ENCODE results near the gene PTPN1. TPM values are rescaled to one million over a fixed set of nuclear protein-coding genes. Genes with fewer than 3 reads are reported as not detected.
A peak's percentile ranks its signal among the peaks of the same experiment; 100 is the strongest.

The PTPN1 gene
- total RNA-seq, 3 donors from 2014 or later (not counting 1 experiment from before 2014, with no cell fraction given): 52.9 to 64.5 (median 58.3) TPM

- Mint-ChIP-seq H3K4me1 (peaks cover 0 to 11% of the 10 kb centered on the region in 2 donors), H3K36me3 (no peaks in the 10 kb centered on the region), H3K27me3 (ENCODE audit: low read depth in 2 of 2) (no peaks in the 10 kb centered on the region), H3K9me3 (no peaks in the 10 kb centered on the region), H3K27ac (no peak overlapping the region), H3K4me3 (no peak overlapping the region)
- Histone ChIP-seq H3K9me3 (ENCODE audit: control insufficient read depth, insufficient read depth, low read length) (no peaks in the 10 kb centered on the region), H3K4me3 (ENCODE audit: low read length) (no peak overlapping the region), H3K36me3 (ENCODE audit: control insufficient read depth, insufficient read depth, low read length) (peaks cover 39% of the 10 kb centered on the region), H3K27ac (ENCODE audit: low read length) (no peak overlapping the region), H3K27me3 (ENCODE audit: control insufficient read depth, insufficient read depth, low read length) (no peaks in the 10 kb centered on the region), H3K4me1 (ENCODE audit: control insufficient read depth, insufficient read depth, low read length) (no peaks in the 10 kb centered on the region)
- peak in 1 of 3 donors; percentile 16 for ATAC-seq
- no peak for DNase-seq
- no peak for TF ChIP-seq CTCF (IDR thresholded peaks at IDR 0.05)
- intact Hi-C loops (cut with micrococcal nuclease): no loop called here
- WGBS (ENCODE audit: insufficient coverage): 94% methylated on average over 19 of the region's 19 CpGs
These were observed 77.2 kb downstream of the PTPN1 start for GRCh38 chr20:50587291-50587961.

- Histone ChIP-seq H3K27ac (ENCODE audit: low read length) (no peak overlapping the region), H3K36me3 (ENCODE audit: control insufficient read depth, insufficient read depth, low read length) (peaks cover 33% of the 10 kb centered on the region), H3K4me3 (ENCODE audit: low read length) (no peak overlapping the region), H3K27me3 (ENCODE audit: control insufficient read depth, insufficient read depth, low read length) (no peaks in the 10 kb centered on the region), H3K4me1 (ENCODE audit: control insufficient read depth, insufficient read depth, low read length) (no peaks in the 10 kb centered on the region), H3K9me3 (ENCODE audit: control insufficient read depth, insufficient read depth, low read length) (no peaks in the 10 kb centered on the region)
- TF ChIP-seq CTCF (IDR thresholded peaks at IDR 0.05): peak; percentile 90
- intact Hi-C loops (cut with micrococcal nuclease): no loop called here
- 89% methylated on average over 11 of the region's 12 CpGs for WGBS (ENCODE audit: insufficient coverage)
- ATAC-seq (peak; percentile 76 to 87 (median 81)), DNase-seq (peak; percentile 69 to 83)
- H3K4me1 Mint-ChIP-seq: peaks cover 0 to 6% of the 10 kb centered on the region in 2 donors
- H3K9me3 Mint-ChIP-seq: no peaks in the 10 kb centered on the region
- no peaks in the 10 kb centered on the region for H3K27me3 Mint-ChIP-seq (ENCODE audit: low read depth in 2 of 2)
- no peak overlapping the region for H3K4me3 Mint-ChIP-seq
- no peaks in the 10 kb centered on the region for H3K36me3 Mint-ChIP-seq
- peak overlapping the region; percentile 32 to 64 for H3K27ac Mint-ChIP-seq
These were observed 78.0 kb downstream of the PTPN1 start for GRCh38 chr20:50588034-50588736.

GRCh38 chr20:50589548-50590347 is 79.6 kb downstream of the PTPN1 start:
- no peaks in the 10 kb centered on the region for H3K9me3 Mint-ChIP-seq
- no peak overlapping the region for H3K4me3 Mint-ChIP-seq

More at GRCh38 chr20:50589548-50590347, 79.6 kb downstream of the PTPN1 start:
- H3K9me3 ChIP-seq (ENCODE audit: control insufficient read depth, insufficient read depth, low read length): no peaks in the 10 kb centered on the region
- intact Hi-C loops (cut with micrococcal nuclease): no loop called here
- H3K4me3 ChIP-seq (ENCODE audit: low read length): no peak overlapping the region
- no peak overlapping the region for H3K27ac ChIP-seq (ENCODE audit: low read length)
- no peaks in the 10 kb centered on the region for H3K27me3 ChIP-seq (ENCODE audit: control insufficient read depth, insufficient read depth, low read length)
- H3K27ac Mint-ChIP-seq: no peak overlapping the region
- H3K36me3 ChIP-seq (ENCODE audit: control insufficient read depth, insufficient read depth, low read length): peaks cover 19% of the 10 kb centered on the region
- TF ChIP-seq CTCF (IDR thresholded peaks at IDR 0.05): no peak
- DNase-seq (no peak), ATAC-seq (no peak)
- no peaks in the 10 kb centered on the region for H3K36me3 Mint-ChIP-seq
- H3K27me3 Mint-ChIP-seq (ENCODE audit: low read depth in 2 of 2): no peaks in the 10 kb centered on the region
- H3K4me1 ChIP-seq (ENCODE audit: control insufficient read depth, insufficient read depth, low read length): no peaks in the 10 kb centered on the region
- peaks cover 0 to 6% of the 10 kb centered on the region in 2 donors for H3K4me1 Mint-ChIP-seq
- WGBS (ENCODE audit: insufficient coverage): 95% methylated on average over 20 of the region's 20 CpGs

All from natural killer cell (primary cell).